Stomach smooth muscle (tissue), 2 donors: ENCODE data around the gene RBM22.

Source experiments
- H3K27ac ChIP-seq: one replicate; pipeline ENCODE4 v1.7.0; 2013; ENCODE audit warnings: mild to moderate bottlenecking, low read length, inconsistent platforms
- H3K27me3 ChIP-seq, 2 donors: one replicate each; pipeline ENCODE4 v1.7.0; 2013; ENCODE audit warnings: low read length in 2 of 2; ENCODE audit not compliant: insufficient read depth in 2 of 2, control insufficient read depth in 1 of 2
- H3K36me3 ChIP-seq, 2 donors: one replicate each; pipeline ENCODE4 v1.7.0; 2013; ENCODE audit warnings: low read length in 2 of 2; ENCODE audit not compliant: control insufficient read depth in 2 of 2, insufficient read depth in 2 of 2
- H3K4me1 ChIP-seq: one replicate; pipeline ENCODE4 v1.7.0; 2013; ENCODE audit warnings: low read length; ENCODE audit not compliant: control insufficient read depth, insufficient read depth
- H3K4me3 ChIP-seq, 2 donors: one replicate each; pipeline ENCODE4 v1.7.0; 2013; ENCODE audit warnings: low read length in 2 of 2
- H3K9ac ChIP-seq, 2 donors: one replicate each; pipeline ENCODE4 v1.7.0; 2013; ENCODE audit warnings: low read length in 2 of 2, mild to moderate bottlenecking in 1 of 2
- H3K9me3 ChIP-seq, 2 donors: one replicate each; pipeline ENCODE4 v1.7.0; 2013; ENCODE audit warnings: low read length in 2 of 2; ENCODE audit not compliant: control insufficient read depth in 2 of 2
- donor health status: healthy.
- donor health status: Pancreatic carcinoma.

The RBM22 gene

GRCh38 chr5:150672884-150673275, 28.0 kb downstream of the RBM22 start:
- H3K27ac ChIP-seq, result no peak overlapping the region
- peaks cover 28% of the 10 kb centered on the region for H3K4me1 ChIP-seq
- H3K36me3 ChIP-seq, result no peaks in the 10 kb centered on the region
- peak overlapping the region; percentile 0 to 47 for H3K9ac ChIP-seq
- H3K4me3 ChIP-seq, result peak overlapping the region; percentile 77 to 87
- peaks cover 5 to 6% of the 10 kb centered on the region in 2 donors for H3K27me3 ChIP-seq
- no peaks in the 10 kb centered on the region for H3K9me3 ChIP-seq

GRCh38 chr5:150672237-150672883, 28.5 kb downstream of the RBM22 start:
- Histone ChIP-seq H3K9ac (peak overlapping the region; percentile 45 to 47), H3K27ac (no peak overlapping the region), H3K27me3 (peaks cover 5 to 6% of the 10 kb centered on the region in 2 donors), H3K4me3 (peak overlapping the region; percentile 77 to 87), H3K4me1 (peaks cover 28% of the 10 kb centered on the region), H3K9me3 (no peaks in the 10 kb centered on the region), H3K36me3 (no peaks in the 10 kb centered on the region)

- H3K4me3 ChIP-seq, result peak overlapping the region; percentile 77 to 87
- H3K27me3 ChIP-seq, result peaks cover 5 to 6% of the 10 kb centered on the region in 2 donors
- H3K9ac ChIP-seq, result peak overlapping the region in 1 of 2 donors; percentile 45
- H3K9me3 ChIP-seq, result no peaks in the 10 kb centered on the region
- H3K4me1 ChIP-seq, result peaks cover 28% of the 10 kb centered on the region
- H3K27ac ChIP-seq, result no peak overlapping the region
- no peaks in the 10 kb centered on the region for H3K36me3 ChIP-seq
These were observed 29.2 kb downstream of the RBM22 start for GRCh38 chr5:150671509-150672236.

GRCh38 chr5:150670948-150671310, 29.9 kb downstream of the RBM22 start:
- Histone ChIP-seq H3K36me3 (no peaks in the 10 kb centered on the region), H3K4me1 (peaks cover 28% of the 10 kb centered on the region), H3K4me3 (peak overlapping the region in 1 of 2 donors; percentile 77), H3K9ac (no peak overlapping the region), H3K27me3 (peaks cover 5 to 6% of the 10 kb centered on the region in 2 donors), H3K9me3 (no peaks in the 10 kb centered on the region), H3K27ac (no peak overlapping the region)

- H3K27me3 ChIP-seq, result peaks cover 5 to 6% of the 10 kb centered on the region in 2 donors
- H3K9ac ChIP-seq, result no peak overlapping the region
These were observed 30.5 kb downstream of the RBM22 start for GRCh38 chr5:150670275-150670947.

GRCh38 chr5:150665044-150665443, 35.8 kb downstream of the RBM22 start:
- no peak overlapping the region for H3K27ac ChIP-seq
- no peaks in the 10 kb centered on the region for H3K36me3 ChIP-seq
- H3K4me3 ChIP-seq, result no peak overlapping the region
- no peaks in the 10 kb centered on the region for H3K9me3 ChIP-seq
- peaks cover 0 to 2% of the 10 kb centered on the region in 2 donors for H3K27me3 ChIP-seq
- H3K4me1 ChIP-seq, result peaks cover 11% of the 10 kb centered on the region
- H3K9ac ChIP-seq, result no peak overlapping the region

More at GRCh38 chr5:150670275-150670947, 30.5 kb downstream of the RBM22 start:
- Histone ChIP-seq H3K4me1 (peaks cover 28% of the 10 kb centered on the region), H3K36me3 (no peaks in the 10 kb centered on the region), H3K4me3 (no peak overlapping the region), H3K9me3 (no peaks in the 10 kb centered on the region), H3K27ac (no peak overlapping the region)

GRCh38 chr5:150663936-150664335, 36.9 kb downstream of the RBM22 start:
- no peak overlapping the region for H3K4me3 ChIP-seq
- no peaks in the 10 kb centered on the region for H3K9me3 ChIP-seq
- H3K9ac ChIP-seq, result no peak overlapping the region
- no peaks in the 10 kb centered on the region for H3K27me3 ChIP-seq
- no peak overlapping the region for H3K27ac ChIP-seq
- peaks cover 15% of the 10 kb centered on the region for H3K4me1 ChIP-seq
- no peaks in the 10 kb centered on the region for H3K36me3 ChIP-seq

- Histone ChIP-seq H3K9ac (no peak overlapping the region), H3K36me3 (no peaks in the 10 kb centered on the region), H3K27me3 (no peaks in the 10 kb centered on the region), H3K4me1 (peaks cover 25% of the 10 kb centered on the region), H3K9me3 (no peaks in the 10 kb centered on the region), H3K4me3 (no peak overlapping the region), H3K27ac (no peak overlapping the region)
These were observed 37.9 kb downstream of the RBM22 start for GRCh38 chr5:150662731-150663516.

- Histone ChIP-seq H3K9me3 (no peaks in the 10 kb centered on the region), H3K36me3 (no peaks in the 10 kb centered on the region), H3K27me3 (no peaks in the 10 kb centered on the region), H3K9ac (no peak overlapping the region), H3K4me1 (peaks cover 34% of the 10 kb centered on the region), H3K27ac (no peak overlapping the region), H3K4me3 (no peak overlapping the region)
These were observed 38.9 kb downstream of the RBM22 start for GRCh38 chr5:150661821-150662596.

- no peaks in the 10 kb centered on the region for H3K36me3 ChIP-seq
- H3K27ac ChIP-seq, result peak within 1 kb of the TSS; percentile 18
- no peaks in the 10 kb centered on the region for H3K27me3 ChIP-seq
- H3K4me1 ChIP-seq, result peaks cover 40% of the 10 kb centered on the region
- peak within 1 kb of the TSS in 1 of 2 donors; percentile 51 for H3K9ac ChIP-seq
- H3K4me3 ChIP-seq, result peak within 1 kb of the TSS in 1 of 2 donors; percentile 3
- no peaks in the 10 kb centered on the region for H3K9me3 ChIP-seq
These were observed 39.8 kb downstream of the RBM22 start, which contains the start of gene MYOZ3 for GRCh38 chr5:150661086-150661485. Gene MYOZ3, plus strand, starts transcription at chr5:150661251. Its CDS starts 1,691 bp downstream, at chr5:150662942.
